HG03066 (cell line): ENCODE measurements around the gene DENND4A.
"Not testable (repeated sequence)": the region's sequence is repeated elsewhere in the genome, so short reads cannot be mapped to it uniquely, and the experiment has no call there.

Source experiments
- ATAC-seq: cut with Tn5 transposase; IDR thresholded peaks from one replicate; pipeline ENCODE4 v1.9.1; 2021; ENCODE audit warnings: low read depth; ENCODE audit not compliant: unreplicated experiment

The DENND4A gene

DNA sequence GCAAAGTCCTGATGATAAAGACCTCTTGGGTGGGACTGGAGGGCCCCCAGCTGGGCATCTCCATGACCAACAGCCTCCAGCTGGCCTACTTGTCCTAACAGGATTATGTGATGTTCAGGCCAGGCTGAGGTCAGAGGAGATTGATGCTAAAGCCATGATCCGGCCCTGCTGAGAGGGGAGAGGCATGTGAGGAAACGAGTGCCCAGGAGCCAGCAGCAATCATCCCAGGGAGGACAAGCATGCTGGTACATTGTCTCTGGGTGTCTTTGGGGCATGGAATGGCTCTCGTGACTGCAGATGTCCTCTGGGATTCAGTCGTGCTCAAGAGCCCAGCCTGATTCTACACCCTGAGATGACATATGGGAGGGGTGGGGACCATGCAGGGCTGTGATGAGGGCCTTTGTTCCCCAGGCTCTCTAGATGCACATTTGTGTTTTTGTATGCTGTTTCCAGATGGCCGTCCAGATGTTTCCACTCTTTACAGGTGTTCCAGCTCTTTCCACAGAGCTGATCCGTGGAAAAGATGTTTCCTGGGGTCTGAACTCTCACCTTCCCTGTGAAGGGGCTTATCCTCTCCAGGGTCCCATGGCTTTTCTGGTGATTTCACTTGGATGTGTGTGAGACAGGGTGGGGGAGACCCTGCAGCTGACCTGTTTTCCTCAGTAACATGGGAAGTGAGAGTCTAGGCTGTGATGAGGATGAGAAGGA is 150.2 kb downstream of the DENND4A start:
- no peak for ATAC-seq

DNA sequence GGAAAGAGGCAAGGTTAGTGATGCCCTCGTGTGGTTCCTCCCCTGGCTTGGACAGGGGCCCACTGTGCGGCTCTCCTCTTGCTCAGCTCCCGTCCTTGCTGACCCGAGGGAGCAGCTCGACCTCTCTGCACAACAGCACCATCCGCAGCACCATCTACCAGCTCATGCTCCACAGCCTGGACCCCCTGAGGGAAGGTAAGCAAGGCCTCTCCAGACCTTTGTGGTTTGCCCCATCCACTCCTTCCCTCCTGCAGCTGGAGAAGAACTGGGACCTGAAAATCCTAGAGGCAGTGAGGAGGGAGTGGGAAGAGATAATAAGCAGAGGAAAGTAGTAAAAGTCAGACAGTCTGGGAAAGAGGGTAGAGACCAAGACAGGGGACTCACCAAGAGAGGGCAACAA is 152.6 kb downstream of the DENND4A start:
- no peak for ATAC-seq

DNA sequence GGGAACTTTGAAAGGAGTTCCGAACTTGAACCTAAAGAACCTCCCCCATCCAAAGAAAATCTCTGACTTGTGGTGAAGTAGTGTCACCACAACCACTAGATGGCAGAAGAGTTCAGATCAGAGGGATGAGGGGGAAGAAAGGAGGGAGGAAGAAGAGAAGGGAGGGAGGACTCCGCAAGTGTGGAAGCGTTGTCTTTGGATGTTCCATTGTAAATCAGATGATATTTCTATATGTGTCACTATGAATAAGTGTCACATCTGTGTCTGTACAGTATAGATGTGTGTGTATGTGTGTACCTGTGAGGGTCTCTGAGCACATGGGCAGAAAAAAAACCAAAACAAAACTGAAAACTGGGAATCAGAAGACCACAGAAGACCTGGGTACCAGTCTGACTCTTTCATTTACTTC is 153.4 kb downstream of the DENND4A start:
- no peak for ATAC-seq

DNA sequence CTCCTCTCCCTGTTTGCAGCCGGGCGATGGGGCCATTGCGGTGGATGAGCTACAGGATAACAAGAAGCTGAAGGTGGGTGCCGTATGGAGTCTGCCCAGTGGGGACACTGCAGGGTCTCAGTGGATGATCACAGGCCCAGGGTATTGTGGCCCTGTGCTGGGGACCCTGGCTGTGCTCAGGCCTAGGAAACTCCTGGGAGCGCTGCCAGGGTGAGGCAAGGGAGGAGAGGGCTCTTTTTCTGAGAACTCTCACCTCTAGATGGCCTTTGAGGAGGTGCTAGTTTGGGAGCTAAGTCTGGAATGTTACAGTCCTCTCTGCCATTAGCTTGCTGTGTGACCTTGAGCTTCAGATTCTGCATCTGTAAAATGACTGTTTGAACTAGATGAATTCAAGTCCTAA is 154.0 kb downstream of the DENND4A start:
- no peak for ATAC-seq

DNA sequence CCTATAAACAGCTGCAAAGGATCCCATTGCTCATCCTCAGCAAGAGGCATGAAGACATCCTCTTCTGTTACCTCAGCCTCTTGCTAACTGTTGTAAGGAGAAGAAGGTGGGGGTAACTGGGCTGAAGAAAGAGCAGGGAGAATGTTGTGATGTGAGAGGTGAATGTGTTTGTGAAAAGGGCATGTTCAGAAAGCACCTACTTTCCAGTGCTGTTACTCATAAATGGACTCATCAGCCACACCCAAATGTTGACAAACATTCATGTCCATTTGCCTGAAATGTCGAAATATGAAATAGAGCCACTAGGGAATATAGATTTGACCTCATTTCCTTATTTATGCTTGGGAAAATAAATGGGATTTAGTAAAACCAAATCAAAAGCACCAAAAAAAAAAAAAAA is 157.7 kb downstream of the DENND4A start:
- ATAC-seq = no peak

DNA sequence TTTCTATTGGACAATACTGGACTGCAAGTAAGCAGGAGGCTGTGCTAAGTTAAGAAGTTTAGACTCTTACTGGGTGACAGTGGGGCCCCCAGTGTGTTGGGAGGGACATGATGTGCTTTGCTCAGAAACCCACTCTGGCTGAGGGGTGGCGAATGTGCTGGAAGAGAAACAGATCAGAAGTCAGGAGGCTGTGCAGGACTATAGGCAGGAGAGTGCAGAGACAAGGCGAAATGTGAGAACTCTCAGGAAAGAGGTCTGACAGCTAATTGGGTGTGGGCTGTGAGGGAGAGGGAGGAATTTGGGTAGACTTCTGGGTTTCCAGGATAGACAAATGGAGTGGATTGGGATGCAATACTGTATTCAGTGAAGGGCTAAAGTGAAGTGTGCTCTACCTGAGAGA is 158.3 kb downstream of the DENND4A start:
- ATAC-seq = no peak

DNA sequence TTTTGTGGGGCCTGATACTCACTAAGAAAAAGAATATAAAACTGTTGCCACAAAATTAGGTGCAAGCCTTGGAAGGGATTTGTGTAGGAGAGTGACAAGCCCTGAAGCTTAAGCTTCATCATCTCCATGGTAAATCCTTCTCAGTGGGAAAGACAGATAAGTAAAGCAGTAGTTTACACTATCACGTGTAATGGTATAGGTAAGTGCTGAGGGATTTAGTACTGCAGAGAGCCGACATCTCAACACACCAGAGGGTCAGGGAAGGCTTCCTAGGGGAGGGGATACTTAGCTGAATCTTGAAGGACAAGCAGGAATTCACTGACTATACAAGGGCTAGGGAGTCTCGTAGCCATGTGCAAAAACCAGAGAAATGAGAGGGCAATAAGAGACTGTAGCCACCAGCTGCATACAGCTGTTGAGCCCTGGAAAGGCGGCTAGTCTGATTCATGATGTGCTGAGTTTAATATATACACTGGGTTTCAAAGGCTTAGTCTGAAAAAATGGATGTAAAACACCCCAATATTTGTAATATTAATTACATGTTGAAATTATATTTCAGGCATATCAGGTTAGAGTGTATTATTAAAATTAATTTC is 159.2 kb downstream of the DENND4A start:
- no peak for ATAC-seq

DNA sequence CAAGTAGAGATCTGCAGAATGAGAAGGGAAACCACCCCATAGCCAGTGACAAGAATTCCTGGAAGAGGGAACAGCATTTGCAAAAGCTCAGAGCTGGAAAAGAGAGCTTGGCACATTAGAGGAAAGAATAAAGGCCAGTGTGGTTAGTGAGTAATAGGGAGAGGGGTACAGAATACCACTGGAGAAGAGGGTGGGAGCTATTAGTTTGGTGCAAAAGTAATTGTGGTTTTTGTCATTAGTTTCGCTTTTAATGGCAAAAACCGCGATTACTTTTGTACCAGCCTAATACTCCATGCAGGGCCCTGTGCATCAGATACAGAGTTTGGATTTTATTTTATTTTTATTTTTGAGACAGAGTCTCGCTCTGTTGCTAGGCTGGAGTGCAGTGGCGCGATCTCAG is 160.6 kb downstream of the DENND4A start:
- ATAC-seq = no peak

DNA sequence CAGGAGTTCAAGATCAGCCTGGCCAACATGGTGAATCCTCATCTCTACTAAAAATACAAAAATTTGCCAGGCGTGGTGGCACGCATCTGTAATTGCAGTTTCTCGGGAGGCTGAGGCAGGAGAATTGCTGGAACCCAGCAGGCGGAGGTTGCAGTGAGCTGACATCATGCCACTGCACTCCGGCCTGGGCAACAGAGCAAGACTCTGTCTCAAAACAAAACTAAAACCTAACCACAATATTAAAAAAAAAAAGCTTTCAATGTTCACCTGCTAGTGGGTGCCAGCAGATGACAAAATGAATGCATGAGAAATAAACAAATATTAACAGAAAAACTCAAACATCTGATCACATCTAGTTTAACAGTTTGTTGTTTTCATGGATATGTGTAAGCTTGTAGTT is 161.3 kb downstream of the DENND4A start:
- peak; percentile 67 for ATAC-seq

DNA sequence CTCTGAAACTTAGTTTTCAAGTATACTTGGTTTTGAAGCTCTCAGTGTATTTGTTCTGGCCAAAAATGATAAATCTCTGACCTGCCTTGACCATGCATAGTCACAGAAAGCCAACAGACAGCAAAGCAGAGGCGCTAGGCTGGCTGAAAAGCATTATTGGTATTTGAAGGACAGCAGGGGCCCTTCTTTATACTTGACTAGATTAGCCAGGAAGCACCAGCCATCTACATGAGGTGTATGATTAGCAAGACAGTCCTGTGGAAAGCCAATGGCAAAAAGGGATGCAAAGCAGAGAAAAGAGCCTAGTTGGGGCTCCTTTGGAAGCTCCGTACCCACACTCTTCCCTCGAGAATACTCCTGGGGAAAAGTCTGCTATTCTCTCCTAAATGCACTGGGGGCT is 162.5 kb downstream of the DENND4A start:
- ATAC-seq = no peak

DNA sequence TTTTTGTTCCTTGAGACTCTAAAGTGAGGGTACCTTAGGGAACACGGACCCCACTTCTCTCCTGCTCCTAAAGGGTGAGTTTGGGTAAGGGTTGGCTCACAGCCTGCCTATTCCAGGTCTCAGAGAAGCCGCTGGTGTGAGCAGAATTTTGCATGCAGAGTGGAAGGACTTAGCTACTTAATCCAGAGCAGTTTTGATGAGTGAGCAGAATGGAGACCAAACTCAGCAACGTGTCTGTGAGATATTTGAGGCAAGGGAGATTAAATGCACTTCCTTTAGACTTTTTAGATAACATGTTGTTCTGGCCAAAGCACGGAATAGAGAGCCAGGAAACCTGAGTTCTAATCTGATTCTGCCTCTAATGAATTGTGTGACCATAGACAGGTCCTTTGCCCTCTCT is 165.2 kb downstream of the DENND4A start:
- no peak for ATAC-seq

DNA sequence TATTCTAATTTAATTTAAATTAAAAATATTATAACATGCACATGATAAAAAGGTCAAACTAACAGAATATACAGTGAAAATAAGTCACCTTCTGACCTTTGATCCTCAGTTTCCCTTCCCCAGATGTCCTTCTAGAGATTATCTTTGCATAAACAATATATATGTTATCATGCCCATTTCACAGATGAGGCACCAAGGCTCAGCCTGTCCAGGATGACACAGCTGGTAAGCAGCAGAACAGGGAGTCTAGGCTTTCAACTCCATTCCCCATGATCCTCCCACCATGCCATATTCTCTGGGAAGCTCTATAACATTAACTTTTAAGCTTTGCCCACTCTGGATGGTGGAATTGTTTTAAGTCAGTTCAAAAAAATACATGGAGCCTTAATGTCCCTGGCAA is 169.0 kb downstream of the DENND4A start:
- no peak for ATAC-seq

DNA sequence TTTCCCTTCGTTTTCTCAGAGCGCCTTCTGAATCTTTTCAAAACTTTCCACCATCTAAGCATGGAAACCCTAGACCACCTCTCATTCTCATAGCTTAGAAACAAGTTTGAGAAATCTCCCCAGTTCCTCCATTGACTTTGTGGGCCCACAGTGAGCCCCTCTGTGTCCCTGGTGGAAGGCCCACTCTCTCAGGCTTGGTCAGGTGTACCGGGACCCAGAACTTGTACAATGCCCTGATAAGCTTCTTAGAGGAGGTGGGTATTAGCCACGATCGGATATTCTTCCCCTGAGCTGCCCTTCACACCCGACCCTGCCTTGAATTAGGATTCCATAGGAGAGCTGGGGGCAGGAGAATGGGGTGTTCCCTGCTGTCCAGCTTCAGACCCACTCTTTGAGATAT is 170.5 kb downstream of the DENND4A start, which contains the start of gene SLC24A1:
SLC24A1 (plus strand) TSS at position 301 of the 400 bp plus-strand sequence. CDS start 2,143 bp downstream, outside the sequence.
- ATAC-seq = no peak

DNA sequence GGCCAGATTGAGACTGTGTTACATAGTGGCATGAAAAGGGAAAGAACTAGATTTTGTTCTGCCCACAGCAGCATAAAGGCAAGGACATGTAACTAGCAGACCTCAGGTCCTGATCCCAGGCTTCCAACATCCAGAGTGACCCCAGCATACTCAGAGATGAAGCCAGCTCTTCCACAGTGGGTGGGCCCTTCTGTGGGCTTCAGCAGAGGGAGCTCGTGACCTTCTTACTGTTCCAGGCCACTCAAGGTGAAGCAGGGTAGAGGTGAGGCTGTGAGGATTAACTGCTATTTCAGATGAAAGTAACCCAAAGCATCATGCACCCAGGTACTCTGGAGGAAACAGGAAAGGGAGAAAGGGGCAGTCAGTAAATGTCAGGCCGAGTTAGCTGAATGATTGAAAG is 171.3 kb downstream of the DENND4A start:
- no peak for ATAC-seq

DNA sequence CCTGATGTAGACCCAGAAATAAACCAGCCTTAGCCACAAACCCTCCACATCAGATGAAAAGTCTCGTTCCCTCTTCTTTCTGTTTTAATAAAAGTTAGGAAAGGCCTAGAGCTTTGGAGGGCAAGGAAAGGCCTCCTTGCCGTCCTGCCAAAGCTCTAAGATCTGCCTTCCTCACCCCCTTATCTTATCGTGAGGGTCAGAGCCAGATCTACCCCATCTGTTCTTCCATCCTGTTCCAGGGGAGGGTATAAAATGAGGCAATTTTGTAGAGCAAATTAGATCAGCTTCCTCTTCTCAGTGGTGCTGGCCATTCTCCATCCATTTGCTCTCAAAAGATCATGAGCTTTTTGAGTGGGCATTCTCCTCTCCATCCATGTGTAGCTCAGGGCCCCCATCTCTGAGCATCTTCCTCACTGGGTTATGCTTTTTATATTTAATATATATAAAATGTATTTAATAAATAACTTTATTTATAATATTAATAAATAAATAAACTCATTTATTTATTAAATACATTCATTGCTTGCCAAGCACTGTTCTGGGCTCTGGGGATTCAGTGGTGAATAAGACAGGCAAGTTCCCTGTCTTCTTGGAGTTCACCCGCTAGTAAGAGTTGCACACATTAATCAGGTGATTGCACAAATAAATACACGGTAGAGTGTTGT is 172.3 kb downstream of the DENND4A start:
- no peak for ATAC-seq

DNA sequence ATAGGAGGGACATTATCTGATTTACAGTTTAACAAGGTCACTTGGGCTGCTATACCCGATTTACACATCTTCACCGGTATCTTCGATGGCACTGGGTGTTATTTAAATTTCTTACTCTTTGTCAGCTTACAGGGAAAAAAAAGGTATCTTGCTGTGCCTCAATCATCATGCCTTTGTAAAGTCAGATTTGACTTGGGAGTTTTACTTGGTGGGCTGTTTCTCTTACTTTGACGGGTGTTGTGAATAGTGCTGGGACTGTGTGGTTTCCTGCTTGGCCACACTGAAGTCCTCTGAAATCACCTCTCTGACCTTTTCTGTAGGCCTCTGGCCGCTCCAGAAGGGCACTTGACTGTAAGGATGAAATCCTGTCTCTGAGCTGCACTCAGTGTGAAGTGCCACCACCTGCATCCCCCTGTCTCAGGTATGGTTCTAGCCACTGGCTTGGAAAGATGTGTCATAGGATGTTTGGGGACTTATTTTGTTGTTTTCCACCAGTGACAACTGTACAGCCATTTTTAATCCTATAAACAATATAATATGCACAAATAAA is 173.5 kb downstream of the DENND4A start:
- no peak for ATAC-seq

DNA sequence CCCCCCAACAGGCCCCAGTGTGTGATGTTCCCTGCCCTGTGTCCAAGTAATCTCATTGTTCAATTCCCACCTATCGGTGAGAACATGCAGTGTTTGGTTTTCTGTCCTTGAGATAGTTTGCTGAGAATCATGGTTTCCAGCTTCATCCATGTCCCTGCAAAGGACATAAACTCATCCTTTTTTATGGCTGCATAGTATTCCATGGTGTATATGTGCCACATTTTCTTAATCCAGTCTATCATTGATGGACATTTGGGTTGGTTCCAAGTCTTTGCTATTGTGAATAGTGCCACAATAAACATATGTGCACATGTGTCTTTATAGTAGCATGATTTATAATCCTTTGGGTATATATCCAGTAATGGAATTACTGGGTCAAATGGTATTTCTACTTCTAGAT is 176.2 kb downstream of the DENND4A start:
- not testable (repeated sequence) for ATAC-seq

DNA sequence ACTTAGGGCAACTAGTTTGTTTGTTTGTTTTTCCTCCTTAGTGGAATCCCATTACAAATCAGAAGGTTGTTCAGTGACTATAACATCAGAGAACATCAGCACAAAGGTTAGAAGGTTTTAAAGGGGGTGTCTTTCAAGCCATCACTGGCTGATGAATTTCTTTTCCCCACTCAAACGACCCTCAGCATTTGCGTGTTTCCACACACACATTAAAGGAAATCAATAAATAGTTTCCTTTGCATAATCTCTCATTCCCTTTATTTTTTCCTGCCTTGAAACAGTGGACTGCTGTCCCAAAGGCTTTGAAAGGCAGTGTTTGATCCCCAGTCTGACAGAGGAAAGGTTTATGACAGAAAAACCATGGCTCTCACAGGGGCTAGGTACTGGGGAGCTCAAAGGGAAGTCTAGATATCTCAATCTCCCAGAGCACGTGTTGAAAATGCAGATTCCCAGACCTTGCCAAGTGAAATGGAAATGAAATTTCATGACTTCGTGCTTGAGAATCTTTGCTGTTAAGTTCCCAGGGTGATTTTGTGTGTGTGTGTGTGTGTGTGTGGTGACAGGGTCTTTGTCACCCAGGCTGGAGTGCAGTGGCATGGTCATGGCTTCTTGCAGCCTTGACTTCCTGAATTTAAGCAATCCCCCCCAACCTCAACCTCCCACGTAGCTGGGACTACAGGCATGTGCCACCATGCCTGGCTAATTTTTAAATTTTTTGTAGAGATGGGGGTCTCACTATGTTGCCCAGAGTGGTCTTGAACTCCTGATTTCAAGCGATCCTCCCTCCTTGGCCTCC is 178.9 kb downstream of the DENND4A start:
- no peak for ATAC-seq

DNA sequence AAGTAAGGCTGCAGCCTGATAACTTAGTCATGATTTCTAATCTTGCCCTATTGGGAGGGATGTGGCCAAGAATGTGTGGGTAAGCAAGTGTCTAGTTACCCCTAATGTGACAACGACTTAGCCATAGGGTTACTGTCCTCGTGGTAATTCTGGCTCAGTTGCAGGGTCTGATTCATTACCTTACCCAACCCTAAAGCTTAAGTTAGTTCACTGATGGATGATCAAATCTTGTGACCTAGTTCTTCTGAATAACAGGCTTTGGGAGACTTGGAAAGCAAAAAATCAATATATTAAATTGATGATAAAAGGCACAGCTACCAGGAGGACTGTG is 179.5 kb downstream of the DENND4A start:
- no peak for ATAC-seq

DNA sequence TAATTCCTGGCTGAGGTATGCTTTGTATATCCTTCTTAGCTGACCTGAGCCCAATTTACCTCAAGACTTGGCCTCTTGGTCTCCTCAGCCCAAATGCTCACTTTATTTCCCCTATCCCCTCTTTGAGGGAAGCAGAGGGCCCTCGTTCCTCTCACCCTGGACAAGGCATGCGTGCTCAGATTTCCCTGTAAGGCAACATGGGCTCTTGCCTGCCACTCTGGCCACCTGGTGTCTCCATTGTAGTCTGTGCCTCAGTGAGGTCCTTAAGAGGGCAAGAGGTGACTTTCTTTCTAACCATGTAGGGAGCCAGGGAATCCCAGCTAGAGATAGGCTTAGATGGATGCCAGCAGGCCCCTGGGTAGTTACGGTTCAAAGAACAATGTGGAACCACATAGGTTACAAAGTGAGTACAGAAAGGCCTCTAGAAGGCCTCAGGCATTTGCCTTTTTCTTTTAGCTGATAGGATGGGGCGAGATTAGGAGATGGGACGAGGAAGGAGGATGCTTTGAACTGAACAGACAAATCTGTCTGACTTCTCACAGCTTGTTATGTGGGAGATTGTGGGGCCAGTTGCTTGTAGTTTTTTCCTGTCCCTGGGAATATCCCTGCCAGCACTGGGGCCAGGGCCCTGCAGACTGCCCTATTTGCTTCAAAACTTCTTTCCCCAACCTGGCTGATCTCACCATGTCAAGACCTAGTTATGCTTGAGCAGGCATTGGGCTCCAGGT is 180.0 kb downstream of the DENND4A start:
- no peak for ATAC-seq
